HUES6 (cell line): ENCODE data around the gene DIPK1B.
"Not testable (repeated sequence)": the region's sequence is repeated elsewhere in the genome, so short reads cannot be mapped to it uniquely, and the experiment has no call there.

Experiments used
- H3K27ac ChIP-seq: 2 replicates; pipeline ENCODE4 v1.7.0; 2013; ENCODE audit warnings: low read depth, mild to moderate bottlenecking, low read length, inconsistent platforms
- H3K27me3 ChIP-seq: 2 replicates; pipeline ENCODE4 v1.6.1; 2013; ENCODE audit warnings: low read length; ENCODE audit not compliant: control insufficient read depth, insufficient read depth
- H3K36me3 ChIP-seq: 2 replicates; pipeline ENCODE4 v1.6.1; 2013; ENCODE audit warnings: low read length; ENCODE audit not compliant: control insufficient read depth, insufficient read depth
- H3K4me1 ChIP-seq: 2 replicates; pipeline ENCODE4 v1.6.1; 2013; ENCODE audit warnings: low read length; ENCODE audit not compliant: control insufficient read depth, insufficient read depth
- H3K4me3 ChIP-seq: 2 replicates; pipeline ENCODE4 v1.5.1; 2013; ENCODE audit warnings: low read depth, low read length
- H3K9ac ChIP-seq: one replicate; pipeline ENCODE4 v1.6.1; 2013; ENCODE audit warnings: mild to moderate bottlenecking, low read length
- H3K9me3 ChIP-seq: 2 replicates; pipeline ENCODE4 v1.6.1; 2013; ENCODE audit warnings: low read depth, low read length; ENCODE audit not compliant: control insufficient read depth, insufficient read depth

The DIPK1B gene

DNA sequence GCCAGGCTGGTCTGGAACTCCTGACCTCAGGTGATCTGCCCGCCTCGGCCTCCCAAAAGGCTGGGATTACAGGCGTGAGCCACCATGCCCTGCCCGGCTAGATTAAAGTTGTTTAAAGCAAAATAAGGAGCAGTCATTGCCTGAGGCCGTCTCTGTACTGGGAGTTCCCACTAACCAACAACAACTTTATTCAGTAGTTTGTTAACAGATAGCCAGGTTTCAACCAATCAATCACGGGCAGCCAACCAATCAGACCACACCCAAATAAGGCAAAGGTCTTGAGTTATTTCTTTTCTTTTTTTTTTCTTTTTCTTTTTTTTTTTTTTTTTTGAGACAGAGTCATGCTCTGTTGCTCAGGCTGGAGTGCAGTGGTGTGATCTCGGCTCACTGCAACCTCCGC lies 7.6 kb upstream of the DIPK1B start:
- peaks cover 17% of the 10 kb centered on the region; the same call in 1 of the 2 replicates for H3K27me3 ChIP-seq
- not testable (repeated sequence) for H3K9me3 ChIP-seq, H3K4me1 ChIP-seq, H3K36me3 ChIP-seq, H3K9ac ChIP-seq, H3K4me3 ChIP-seq, H3K27ac ChIP-seq

DNA sequence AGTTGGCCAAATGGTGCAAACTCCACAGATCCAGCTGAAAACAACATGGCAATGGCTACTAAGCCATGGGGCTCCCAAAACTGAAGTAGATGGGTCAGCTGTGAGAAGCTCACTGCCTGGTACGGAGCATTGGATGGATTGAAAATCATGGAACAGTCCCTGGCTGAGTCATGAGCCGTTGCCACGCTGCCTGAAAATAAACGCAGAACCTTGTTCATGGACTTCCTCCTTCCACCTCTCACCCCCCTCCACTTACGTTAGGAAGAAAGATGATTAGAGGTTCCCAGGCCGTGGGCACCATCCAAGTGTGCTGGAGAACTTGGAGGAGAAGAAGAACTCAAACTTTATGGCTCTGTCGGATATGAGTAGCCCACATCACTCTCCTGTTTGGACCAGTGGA lies 6.8 kb upstream of the DIPK1B start:
- Histone ChIP-seq H3K27me3 (peaks cover 16% of the 10 kb centered on the region; the same call in 1 of the 2 replicates), H3K4me1 (peaks cover 8% of the 10 kb centered on the region), H3K36me3 (no peaks in the 10 kb centered on the region), H3K9me3 (no peaks in the 10 kb centered on the region), H3K4me3 (no peak overlapping the region), H3K27ac (no peak overlapping the region), H3K9ac (no peak overlapping the region)

DNA sequence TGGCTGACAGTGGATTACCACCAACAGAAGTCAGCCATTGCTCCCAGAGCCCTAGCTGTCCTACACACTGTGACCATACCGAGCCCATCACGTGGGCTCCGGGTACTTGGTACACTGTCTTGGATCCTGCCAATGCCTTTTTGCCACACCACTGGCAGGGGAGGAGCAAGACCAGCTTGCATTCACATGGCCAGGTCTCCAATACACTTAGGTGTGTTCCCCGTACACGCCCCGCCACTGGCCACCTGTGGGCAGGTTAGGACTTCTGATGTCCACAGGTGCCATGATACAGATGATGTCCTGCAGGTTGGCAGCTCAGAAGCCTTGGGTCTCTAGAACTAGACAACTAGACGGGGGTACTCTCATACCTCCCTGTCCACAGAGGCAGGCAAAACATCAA lies 5.4 kb upstream of the DIPK1B start:
- Histone ChIP-seq H3K9me3 (no peaks in the 10 kb centered on the region), H3K9ac (no peak overlapping the region), H3K4me3 (no peak overlapping the region)

DNA sequence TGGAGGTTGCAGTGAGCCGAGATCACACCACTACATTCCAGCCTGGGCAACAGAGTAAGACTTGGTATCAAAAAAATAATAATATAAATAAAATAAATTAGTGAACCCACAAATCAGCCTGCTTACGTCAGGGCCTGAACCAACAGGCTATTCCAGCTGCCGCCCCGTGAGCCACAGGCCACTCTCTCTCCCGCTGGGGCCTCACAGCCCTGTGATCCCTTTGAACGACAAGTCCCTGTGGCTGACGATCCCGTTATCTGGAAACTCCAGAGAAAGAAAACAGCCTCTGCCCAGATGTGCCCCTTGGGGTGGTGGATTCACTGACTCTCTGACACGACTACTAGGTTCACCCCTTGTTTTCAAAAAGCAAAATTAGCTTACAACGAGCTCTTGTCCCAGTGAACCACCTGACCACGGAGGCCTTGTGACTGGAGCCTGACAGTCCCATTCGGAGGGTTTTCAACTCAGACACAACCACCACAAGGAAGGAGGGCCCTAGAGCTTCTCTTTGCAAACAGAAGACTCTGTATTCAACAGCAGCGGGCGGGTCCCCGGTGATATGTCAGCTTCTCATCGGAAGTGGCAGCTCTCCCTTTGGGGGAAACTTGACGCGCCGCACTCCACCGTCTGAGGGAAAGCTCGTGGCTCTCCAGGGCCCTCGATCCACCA lies 4.4 kb upstream of the DIPK1B start:
- no peak overlapping the region for H3K9ac ChIP-seq
- H3K9me3 ChIP-seq: no peaks in the 10 kb centered on the region
- H3K27ac ChIP-seq: no peak overlapping the region
- H3K27me3 ChIP-seq: peaks cover 12% of the 10 kb centered on the region; the same call in 1 of the 2 replicates
- H3K4me1 ChIP-seq: no peaks in the 10 kb centered on the region
- no peaks in the 10 kb centered on the region for H3K36me3 ChIP-seq
- no peak overlapping the region for H3K4me3 ChIP-seq

More for the DNA sequence above, 5.4 kb upstream of the DIPK1B start:
- Histone ChIP-seq H3K4me1 (no peaks in the 10 kb centered on the region), H3K27ac (no peak overlapping the region), H3K36me3 (no peaks in the 10 kb centered on the region), H3K27me3 (peaks cover 12% of the 10 kb centered on the region; the same call in 1 of the 2 replicates)

DNA sequence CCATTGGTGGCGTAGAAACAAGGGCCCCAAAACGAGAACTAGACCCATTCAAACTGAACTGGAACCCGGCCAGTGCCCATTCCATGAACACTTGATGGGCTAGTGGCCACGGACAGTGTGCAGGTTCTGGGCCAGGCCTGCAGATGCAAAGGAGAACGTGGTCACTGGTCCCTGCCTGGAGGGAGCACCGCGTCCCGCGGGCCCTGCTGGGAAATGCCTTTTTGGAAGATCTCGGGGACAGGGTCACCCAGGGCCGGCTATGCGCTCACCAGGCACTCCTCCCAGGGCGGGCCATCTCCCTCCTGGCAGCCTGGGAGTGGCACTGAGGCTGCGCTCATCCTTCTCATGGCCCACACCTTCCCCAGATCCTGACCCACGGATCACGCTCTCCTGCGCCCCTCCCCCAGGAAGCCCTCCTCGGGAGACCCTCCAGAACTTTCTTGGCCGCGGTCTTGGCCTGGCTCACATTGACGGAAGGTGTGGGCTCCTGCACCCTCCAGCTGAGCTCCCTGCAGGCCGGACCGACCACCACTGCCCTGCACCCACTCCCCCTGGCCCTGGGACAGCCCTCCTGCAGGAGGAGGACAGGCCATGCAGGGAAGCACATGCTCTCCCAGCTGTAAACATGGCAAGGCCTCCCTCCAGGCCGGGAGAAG lies 2.8 kb upstream of the DIPK1B start:
- Histone ChIP-seq H3K27ac (no peak overlapping the region), H3K9me3 (no peaks in the 10 kb centered on the region), H3K4me1 (peaks cover 11% of the 10 kb centered on the region), H3K27me3 (peaks cover 12% of the 10 kb centered on the region; the same call in 1 of the 2 replicates), H3K36me3 (no peaks in the 10 kb centered on the region; the same call in 1 of the 2 replicates), H3K4me3 (no peak overlapping the region), H3K9ac (no peak overlapping the region)

DNA sequence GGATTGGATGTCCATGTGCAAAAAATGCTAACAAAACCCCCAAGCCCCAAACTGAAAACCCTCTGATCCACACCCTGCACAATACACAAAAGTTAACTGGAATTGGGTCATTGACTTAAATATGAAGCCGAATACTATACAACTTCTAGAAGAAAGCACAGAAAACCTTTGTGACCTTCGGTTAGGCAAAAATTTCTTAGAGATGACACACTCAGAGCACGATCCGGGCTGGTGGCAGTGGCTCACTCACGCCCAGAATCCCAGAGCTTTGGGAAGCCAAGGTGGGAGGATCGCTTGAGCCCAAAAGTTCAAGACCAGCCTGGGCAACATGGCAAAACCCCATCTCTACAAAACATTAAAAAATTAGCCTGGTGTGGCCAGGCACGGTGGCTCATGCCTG lies 1.8 kb upstream of the DIPK1B start:
- Histone ChIP-seq H3K27ac (no peak overlapping the region), H3K27me3 (peaks cover 12% of the 10 kb centered on the region; the same call in 1 of the 2 replicates), H3K9ac (no peak overlapping the region), H3K4me3 (no peak overlapping the region), H3K9me3 (no peaks in the 10 kb centered on the region), H3K36me3 (no peaks in the 10 kb centered on the region; the same call in 1 of the 2 replicates), H3K4me1 (peaks cover 11% of the 10 kb centered on the region)

DNA sequence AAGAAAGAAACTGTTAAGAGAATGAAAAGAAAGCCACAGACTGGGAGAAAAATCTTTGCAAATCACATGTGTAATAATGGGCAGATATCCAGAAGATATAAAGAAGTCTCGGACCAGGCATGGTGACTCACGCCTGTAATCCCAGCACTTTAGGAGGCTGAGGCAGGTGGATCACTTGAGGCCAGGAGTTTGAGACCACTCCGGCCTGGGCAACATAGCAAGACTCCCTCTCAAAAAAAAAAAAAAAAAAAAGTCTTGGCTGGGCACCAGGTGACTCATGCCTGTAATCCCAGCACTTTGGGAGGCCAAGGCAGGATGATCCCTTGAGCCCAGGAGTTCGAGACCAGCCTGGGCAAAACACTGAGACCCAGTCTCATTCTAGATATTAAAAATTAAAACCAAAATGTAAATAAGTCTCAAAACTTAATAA lies 1.1 kb upstream of the DIPK1B start:
- H3K4me3 ChIP-seq: peak overlapping the region; percentile 83
- not testable (repeated sequence) for H3K27me3 ChIP-seq, H3K9ac ChIP-seq, H3K27ac ChIP-seq, H3K9me3 ChIP-seq, H3K36me3 ChIP-seq
- H3K4me1 ChIP-seq: peaks cover 11% of the 10 kb centered on the region

DNA sequence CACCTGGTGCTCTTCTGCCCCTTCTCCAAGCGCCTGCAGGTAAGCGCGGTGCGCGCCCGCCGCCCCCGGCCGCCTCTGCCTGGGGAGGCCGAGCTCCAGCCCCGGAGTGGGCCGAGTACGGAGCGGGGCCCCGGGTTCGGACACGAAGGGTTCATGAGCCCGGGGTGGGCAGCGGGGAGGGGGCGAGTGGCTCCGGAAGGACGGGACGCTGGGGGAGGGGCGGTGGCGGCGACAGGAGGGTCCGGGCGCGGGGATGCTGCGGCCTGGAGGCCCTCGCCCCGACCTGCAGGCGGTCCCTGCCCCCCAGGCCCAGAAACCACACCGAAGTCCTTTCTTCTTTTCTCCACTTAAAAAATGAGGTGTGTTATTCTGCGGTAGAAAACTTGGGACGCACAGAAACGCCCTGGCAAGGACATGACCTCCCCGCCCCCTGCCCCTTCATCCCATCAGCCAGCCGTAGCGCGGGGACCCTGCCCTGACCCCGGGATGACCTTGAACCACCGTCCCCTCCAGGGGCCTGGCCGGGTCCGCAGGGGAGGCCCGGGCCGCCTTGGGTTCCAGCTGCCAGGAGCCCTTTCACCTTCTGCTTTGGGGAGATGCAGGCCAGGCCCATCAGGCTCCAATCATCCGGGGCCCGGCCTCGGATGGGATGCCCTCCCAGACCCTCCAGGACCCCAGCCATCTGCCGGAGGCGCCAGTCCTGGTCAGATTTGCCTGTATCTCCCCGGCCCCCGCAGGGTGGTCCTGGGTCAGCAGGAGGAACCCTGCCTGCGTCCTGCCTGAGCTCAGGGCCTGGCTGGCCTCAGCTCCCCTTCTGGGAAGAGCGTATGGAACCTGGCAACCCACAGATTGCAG lies 545 bp downstream of the DIPK1B start:
- peaks cover 9% of the 10 kb centered on the region; the same call in 1 of the 2 replicates for H3K27me3 ChIP-seq
- peaks cover 11% of the 10 kb centered on the region for H3K4me1 ChIP-seq
- peak overlapping the region; percentile 79 for H3K4me3 ChIP-seq
- no peaks in the 10 kb centered on the region for H3K9me3 ChIP-seq
- no peak overlapping the region for H3K27ac ChIP-seq
- H3K9ac ChIP-seq: peak overlapping the region; percentile 66
- H3K36me3 ChIP-seq: peaks cover 3% of the 10 kb centered on the region

DNA sequence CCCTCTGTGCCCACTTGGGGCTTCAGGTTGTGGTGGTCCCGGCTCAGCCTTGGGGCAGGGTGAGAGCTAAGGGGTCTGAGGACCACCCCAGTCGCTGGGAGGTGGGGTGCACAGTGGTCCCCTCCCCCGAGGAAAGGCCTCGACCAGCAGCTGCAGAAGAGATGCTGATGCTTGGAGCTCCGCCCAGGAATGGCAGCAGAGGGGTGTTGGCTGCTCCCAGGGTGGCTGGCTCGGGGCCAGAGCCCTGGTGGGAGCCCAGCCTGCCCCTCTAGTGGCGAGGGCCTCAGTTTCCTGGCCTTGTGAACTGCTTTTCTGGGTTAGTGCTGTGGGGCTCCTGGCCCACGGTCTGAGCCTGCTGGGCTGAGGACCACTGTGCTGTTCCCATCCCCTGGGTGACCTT lies 1.2 kb downstream of the DIPK1B start:
- peak overlapping the region; percentile 66 for H3K9ac ChIP-seq
- peak overlapping the region; percentile 79 for H3K4me3 ChIP-seq
- peaks cover 11% of the 10 kb centered on the region for H3K4me1 ChIP-seq
- H3K27ac ChIP-seq: no peak overlapping the region
- H3K9me3 ChIP-seq: no peaks in the 10 kb centered on the region
- H3K27me3 ChIP-seq: peaks cover 9% of the 10 kb centered on the region; the same call in 1 of the 2 replicates
- H3K36me3 ChIP-seq: peaks cover 3% of the 10 kb centered on the region

DNA sequence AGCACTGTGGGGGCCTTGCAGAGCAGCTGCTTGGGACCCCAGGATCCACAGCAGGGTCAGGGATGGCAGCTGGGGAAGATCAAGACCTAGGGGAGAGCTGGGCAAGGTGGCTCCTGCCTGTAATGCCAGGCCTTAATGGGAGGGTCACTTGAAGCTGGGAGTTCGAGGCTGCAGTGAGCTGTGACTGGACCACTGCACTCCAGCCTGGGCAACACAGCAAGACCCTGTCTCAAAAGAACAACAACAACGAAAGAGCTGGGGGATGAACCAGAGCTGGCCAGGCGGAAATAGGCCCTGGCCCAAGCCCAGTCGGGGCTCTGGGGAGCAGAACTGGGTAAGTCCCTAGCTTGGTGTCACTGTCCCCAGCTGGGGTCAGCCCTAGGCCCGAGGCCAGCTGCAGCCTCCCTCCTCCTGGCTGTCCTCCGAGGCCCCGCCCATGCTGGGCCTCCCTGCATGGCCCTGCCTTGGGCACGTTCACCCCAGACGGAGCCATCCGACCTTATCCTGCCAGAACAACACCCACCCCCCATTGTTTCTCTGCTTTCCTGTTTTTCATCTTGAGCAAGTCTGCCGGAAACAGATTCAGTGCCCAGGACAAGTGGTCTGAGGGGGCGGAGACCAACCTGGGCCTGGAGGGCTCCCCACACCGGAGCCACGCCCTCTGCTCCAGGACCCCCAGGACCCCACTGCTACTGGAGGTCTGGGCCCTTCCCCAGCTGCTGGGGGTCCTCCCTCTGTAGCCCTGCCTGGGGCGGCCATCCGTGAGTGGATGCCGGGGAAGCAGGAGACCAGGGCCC lies 1.9 kb downstream of the DIPK1B start:
- Histone ChIP-seq H3K27ac (no peak overlapping the region), H3K9ac (no peak overlapping the region), H3K4me1 (peaks cover 11% of the 10 kb centered on the region), H3K36me3 (peaks cover 3% of the 10 kb centered on the region), H3K9me3 (no peaks in the 10 kb centered on the region), H3K27me3 (peaks cover 9% of the 10 kb centered on the region; the same call in 1 of the 2 replicates), H3K4me3 (peak overlapping the region; percentile 79)
